HCT116 (cell line): ENCODE results near the gene CBFB.
"Not testable (repeated sequence)": the region's sequence is repeated elsewhere in the genome, so short reads cannot be mapped to it uniquely, and the experiment has no call there.

ENCODE experiments used
- POLR2A ChIP-seq: IDR thresholded peaks from 2 replicates; pipeline ENCODE4 v1.7.0; 2011; ENCODE audit warnings: borderline replicate concordance; ENCODE audit not compliant: insufficient read depth, insufficient read length; ENCODE audit errors: extremely low read depth
- REST ChIP-seq: IDR thresholded peaks from 2 replicates; pipeline ENCODE4 v1.6.1; 2012; ENCODE audit warnings: low read depth

- not testable (repeated sequence) for TF ChIP-seq POLR2A, REST
These were observed 93.8 kb downstream of the CBFB start for GRCh38 chr16:67122799-67123198.
